GM18867 (cell line): ENCODE measurements around the gene ATP8A2.
"Not testable (repeated sequence)": the region's sequence is repeated elsewhere in the genome, so short reads cannot be mapped to it uniquely, and the experiment has no call there.

Experiments used
- ATAC-seq: cut with Tn5 transposase; IDR thresholded peaks from one replicate; pipeline ENCODE4 v1.9.1; 2021; ENCODE audit warnings: mild to moderate bottlenecking, moderate library complexity; ENCODE audit not compliant: unreplicated experiment

The ATP8A2 gene

GRCh38 chr13:26053418-26053980, 681.7 kb downstream of the ATP8A2 start:
- ATAC-seq: no peak

GRCh38 chr13:26054896-26055295, 683.1 kb downstream of the ATP8A2 start:
- no peak for ATAC-seq

GRCh38 chr13:26058704-26059103, 686.9 kb downstream of the ATP8A2 start:
- no peak for ATAC-seq

DNA sequence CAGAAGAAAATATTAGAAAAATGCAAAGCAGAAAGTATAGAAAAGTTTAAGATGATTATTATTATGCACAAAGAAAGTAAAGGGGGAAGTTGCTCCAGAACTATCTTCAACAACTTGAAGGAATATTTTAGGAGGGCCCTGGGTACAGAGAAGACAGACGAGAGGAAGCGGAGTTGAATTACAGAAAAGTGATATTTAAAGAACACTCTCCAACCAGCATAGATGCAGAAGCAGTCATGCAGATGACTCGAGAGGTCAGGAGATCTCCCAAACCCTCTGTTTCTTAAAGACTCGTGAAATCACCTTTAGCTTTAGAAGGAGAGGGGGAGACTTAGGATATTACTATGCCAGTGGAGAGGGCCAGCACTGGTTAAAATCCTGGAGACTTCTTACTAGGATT, 688.6 kb downstream of the ATP8A2 start:
- no peak for ATAC-seq

DNA sequence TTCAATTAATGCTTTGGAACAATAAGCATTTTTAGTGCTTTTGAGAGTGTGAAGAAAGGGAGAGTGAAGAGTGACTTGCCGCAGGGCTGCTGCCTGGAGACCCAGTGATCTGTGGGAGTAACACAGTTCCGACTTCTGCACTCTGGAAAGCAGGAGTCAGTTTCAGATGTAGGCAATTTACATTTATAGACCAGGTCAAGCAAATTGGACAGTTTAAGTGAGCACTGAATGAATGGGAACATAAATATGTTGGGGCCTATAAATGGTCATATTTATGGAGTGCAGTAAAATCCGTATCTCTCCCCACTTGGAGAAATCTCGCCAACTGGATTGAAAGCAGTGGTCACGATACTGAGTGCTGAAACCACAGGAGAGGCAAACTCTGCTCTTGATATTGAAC, 689.5 kb downstream of the ATP8A2 start:
- ATAC-seq: no peak

GRCh38 chr13:26061947-26062346, 690.2 kb downstream of the ATP8A2 start:
- ATAC-seq: no peak

GRCh38 chr13:26062853-26063444, 691.2 kb downstream of the ATP8A2 start:
- no peak for ATAC-seq

DNA sequence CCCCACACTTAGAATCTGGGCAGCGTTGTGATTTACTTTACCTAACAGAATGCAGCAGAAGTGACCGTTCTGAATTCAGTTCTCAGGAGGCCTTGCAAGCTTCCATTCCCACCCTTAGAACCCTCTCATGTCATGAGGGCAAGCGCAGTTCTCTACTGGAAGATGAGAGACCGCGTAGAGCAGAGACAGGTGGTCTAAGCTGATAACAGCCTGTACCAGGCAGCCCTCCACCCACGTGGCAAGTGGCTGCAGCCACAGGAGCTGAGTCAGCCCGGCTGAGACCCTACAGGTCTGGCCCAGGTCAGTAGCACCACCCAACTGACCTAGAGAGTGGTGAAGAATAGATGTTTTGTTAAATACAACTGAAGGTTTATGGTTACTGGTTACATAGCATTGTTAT, 694.7 kb downstream of the ATP8A2 start:
- not testable (repeated sequence) for ATAC-seq

- no peak for ATAC-seq
Observed at GRCh38 chr13:26067601-26068000, 695.8 kb downstream of the ATP8A2 start.

DNA sequence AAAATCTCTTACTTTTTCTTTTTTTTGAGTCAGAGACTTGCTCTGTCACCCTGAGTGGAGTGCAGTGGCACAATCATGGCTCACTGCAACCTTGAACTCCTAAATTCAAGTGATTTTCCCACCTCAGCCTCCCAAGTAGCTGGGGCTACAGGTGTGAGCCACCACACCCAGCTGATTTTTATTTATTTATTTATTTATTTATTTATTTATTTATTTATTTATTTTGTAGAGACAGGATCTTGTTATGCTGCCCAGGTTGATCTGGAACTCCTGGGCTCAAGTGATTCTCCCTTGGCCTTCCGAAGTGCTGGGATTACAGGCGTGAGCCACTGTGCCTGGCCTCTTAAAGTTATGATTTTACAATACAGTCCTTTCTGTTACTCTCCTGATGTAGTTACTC, 696.6 kb downstream of the ATP8A2 start:
- not testable (repeated sequence) for ATAC-seq

DNA sequence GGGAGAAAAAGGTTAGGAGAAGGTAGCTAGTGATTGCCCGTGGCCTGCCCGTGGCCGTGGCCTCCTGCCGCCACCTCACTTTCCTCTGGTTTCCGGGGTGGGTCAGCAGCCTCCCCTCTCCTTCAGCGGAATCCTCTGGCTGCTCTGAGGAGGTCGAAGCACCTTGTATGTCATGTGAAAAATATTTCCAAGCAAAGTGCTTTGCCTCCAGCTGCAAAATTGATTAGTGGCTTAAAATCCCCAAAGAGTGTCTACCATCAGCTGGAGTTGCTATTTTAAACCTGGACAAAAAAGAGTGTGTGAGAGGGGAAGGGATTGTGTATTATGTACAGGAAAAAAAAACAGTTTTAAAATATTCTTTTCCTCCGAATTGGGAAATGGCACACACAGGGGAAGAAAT, 697.9 kb downstream of the ATP8A2 start:
- not testable (repeated sequence) for ATAC-seq

GRCh38 chr13:26071691-26072090, 699.9 kb downstream of the ATP8A2 start:
- no peak for ATAC-seq

DNA sequence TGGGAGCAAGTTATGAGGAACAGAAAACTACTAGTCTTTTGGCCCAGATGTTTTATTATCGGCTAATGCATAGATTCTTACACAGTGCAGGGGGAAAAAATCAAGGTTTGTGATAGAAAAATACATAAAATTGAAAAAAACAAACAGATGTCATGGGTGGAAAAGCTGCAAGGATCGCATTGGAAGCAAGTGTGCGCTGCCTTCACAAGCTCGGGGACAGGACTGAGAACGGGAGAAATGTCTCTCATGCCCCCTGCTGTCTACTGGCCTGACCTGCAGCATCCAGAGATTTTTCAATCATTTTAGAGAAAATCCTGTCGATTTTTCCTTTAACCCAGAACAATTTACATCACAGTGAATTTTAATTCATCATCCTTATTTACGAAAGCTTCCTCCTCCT, 700.6 kb downstream of the ATP8A2 start:
- ATAC-seq: peak; percentile 66

GRCh38 chr13:26074706-26075105, 702.9 kb downstream of the ATP8A2 start:
- ATAC-seq: no peak
